BJ (cell line): ENCODE data around the gene ZBTB3. TPM values are rescaled to one million over a fixed set of nuclear protein-coding genes. Genes with fewer than 3 reads are reported as not detected.

Experiments
- CTCF ChIA-PET: fragments of 350-600 bp; formaldehyde crosslinking; extraction: SDS; loops from one replicate; lab custom pipeline; 2021; ENCODE audit warnings: antibody characterized with exemption, inconsistent platforms; lab: Yijun Ruan, JAX
- POLR2A ChIA-PET: fragments of 300-600 bp; sonication (Branson Sonifier 250); formaldehyde crosslinking; extraction: SDS; loops from one replicate; lab custom pipeline; 2021; ENCODE audit warnings: antibody characterized with exemption; lab: Charles Lee
- DNase-seq: peaks from one replicate; pipeline ENCODE4 v3.0.0-alpha.2; 2011; ENCODE audit warnings: low read depth
- H3K27me3 ChIP-seq: 2 replicates; pipeline ENCODE4 v1.6.0; 2011; ENCODE audit warnings: low read length; ENCODE audit not compliant: control insufficient read depth, insufficient read depth
- H3K36me3 ChIP-seq: 2 replicates; pipeline ENCODE4 v1.5.1; 2011; ENCODE audit warnings: low read length; ENCODE audit not compliant: control insufficient read depth, insufficient read depth
- H3K4me3 ChIP-seq: 2 replicates; pipeline ENCODE4 v1.5.1; 2011; ENCODE audit warnings: low read depth, mild to moderate bottlenecking, control low read depth, low read length
- CTCF ChIP-seq: IDR thresholded peaks from 2 replicates; pipeline ENCODE4 v1.5.1; 2011; ENCODE audit warnings: low read depth, mild to moderate bottlenecking, control low read depth, inconsistent platforms, low read length, moderate library complexity; ENCODE audit not compliant: insufficient read depth
- polyA minus RNA-seq: library from RNA; depleted of rRNA, polyadenylated mRNA; stranded (reverse); fragments of >200 nt; gene quantifications from 2 replicates; pipeline ENCODE4 v1.2.3, GENCODE V29; 2011; rRNA and poly(A)+ RNA removed
- polyA plus RNA-seq: library from polyadenylated mRNA; depleted of rRNA; stranded (reverse); fragments of >200 nt; gene quantifications from 2 replicates; pipeline ENCODE4 v1.2.3, GENCODE V29; 2011; rRNA removed

The ZBTB3 gene
- 3.5 and 3.8 TPM in 2 replicates for polyA plus RNA-seq
- 11.7 and 12.9 TPM in 2 replicates for polyA minus RNA-seq

- ChIA-PET POLR2A (interaction anchor here (0.5 to 1.3 kb wide), 10 partner anchors 13 to 1015 kb away, joined by 3 to 17 read pairs (median 5); partner anchors contain the start of genes C11orf98, CSKMT, EEF1G and HNRNPUL2), CTCF (interaction anchor here (1.2 to 2.1 kb wide), 5 partner anchors 14 to 60 kb away, joined by 3 to 13 read pairs (median 4); partner anchors contain the start of gene TMEM179B)
- peak; percentile 98 for DNase-seq
- TF ChIP-seq CTCF: no peak
- Histone ChIP-seq H3K36me3 (peaks cover 11% of the 10 kb centered on the region), H3K4me3 (peak within 1 kb of the TSS; percentile 75), H3K27me3 (no peaks in the 10 kb centered on the region)
Measured at GRCh38 chr11:62753736-62754603, at the start of gene ZBTB3. Gene ZBTB3 (minus strand): TSS chr11:62754160. CDS start chr11:62753664, 496 bp downstream.

GRCh38 chr11:62801071-62801470 is 47.1 kb upstream of the ZBTB3 start:
- DNase-seq: no peak
- no peak overlapping the region for H3K4me3 ChIP-seq
- no peaks in the 10 kb centered on the region for H3K27me3 ChIP-seq
- ChIA-PET CTCF (interaction anchor here (0.6 to 2.4 kb wide), 3 partner anchors 14 to 55 kb away, joined by 3 to 14 read pairs (median 4); partner anchors contain the start of genes STX5 and TMEM179B), POLR2A (no interaction called here)
- peaks cover 44% of the 10 kb centered on the region for H3K36me3 ChIP-seq
- TF ChIP-seq CTCF: no peak

GRCh38 chr11:62799486-62799885 is 45.5 kb upstream of the ZBTB3 start:
- no peak for DNase-seq
- ChIA-PET CTCF (interaction anchor here (2.4 kb wide), 1 partner anchor 13 kb away, joined by 14 read pairs; the partner anchor contains the start of gene TMEM179B), POLR2A (no interaction called here)
- H3K36me3 ChIP-seq: peaks cover 50% of the 10 kb centered on the region
- no peaks in the 10 kb centered on the region for H3K27me3 ChIP-seq
- no peak for TF ChIP-seq CTCF
- no peak overlapping the region for H3K4me3 ChIP-seq

- no peak for TF ChIP-seq CTCF
- DNase-seq: no peak
- Histone ChIP-seq H3K27me3 (no peaks in the 10 kb centered on the region), H3K4me3 (no peak overlapping the region), H3K36me3 (peaks cover 43% of the 10 kb centered on the region)
- ChIA-PET POLR2A (no interaction called here), CTCF (interaction anchor here (1.8 kb wide), 1 partner anchor 9 kb away, joined by 5 read pairs; the partner anchor contains the start of gene TMEM179B)
Measured at GRCh38 chr11:62796281-62796680, 42.3 kb upstream of the ZBTB3 start.

- POLR2A ChIA-PET: interaction anchor here (0.6 kb wide), 1 partner anchor 38 kb away, joined by 3 read pairs; the partner anchor contains the start of gene STX5
- Histone ChIP-seq H3K36me3 (peaks cover 34% of the 10 kb centered on the region), H3K27me3 (no peaks in the 10 kb centered on the region), H3K4me3 (no peak overlapping the region)
- DNase-seq: no peak
- TF ChIP-seq CTCF: no peak
- CTCF ChIA-PET: no interaction called here
Measured at GRCh38 chr11:62794201-62794775, 40.3 kb upstream of the ZBTB3 start.
